Measurements from ENCODE around the gene MRPS5. TPM values are rescaled to one million over a fixed set of nuclear protein-coding genes. Genes with fewer than 3 reads are reported as not detected.

MRPS5 gene
- total RNA-seq, 6 experiments from 2014 or later = 36.1 to 52.1 (median 47.9) TPM

DNA sequence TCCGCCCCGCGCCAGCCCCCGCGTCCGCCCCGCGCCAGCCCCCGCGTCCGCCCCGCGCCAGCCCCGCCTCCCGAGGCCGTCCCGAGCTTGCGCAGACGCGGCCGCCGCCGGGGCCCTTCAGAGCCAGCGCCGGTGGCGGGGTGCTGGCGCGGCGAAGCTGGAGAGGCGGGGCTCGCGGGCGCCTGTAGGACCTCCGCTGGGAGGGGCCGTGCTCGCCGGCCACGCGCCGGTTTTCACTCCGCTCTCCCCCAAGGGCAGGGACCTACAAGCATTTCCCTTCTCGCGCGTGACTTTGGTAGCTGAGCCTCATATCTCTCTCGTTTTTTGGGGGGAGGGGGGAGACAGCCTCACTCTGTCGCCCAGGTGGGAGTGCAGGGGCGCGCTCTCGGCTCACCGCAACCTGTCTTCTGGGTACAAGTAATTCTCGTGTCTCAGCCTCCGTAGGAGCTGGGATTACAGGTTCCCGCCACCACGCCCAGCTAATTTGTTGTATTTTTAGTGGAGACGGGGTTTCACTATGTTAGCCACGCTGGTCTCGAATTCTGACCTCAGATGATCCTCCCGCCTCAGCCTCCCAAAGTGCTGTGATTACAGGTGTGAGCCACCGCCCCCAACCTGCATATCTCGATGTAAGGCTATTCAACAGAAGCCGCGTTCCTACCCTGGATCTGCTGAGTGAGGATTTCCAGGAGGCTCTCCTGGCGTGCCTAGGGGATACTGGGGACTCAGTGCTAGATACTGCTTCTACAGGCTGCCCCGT is 38.3 kb upstream of the MRPS5 start, which contains the start of gene ZNF514:
ZNF514 (minus strand) TSS at position 159 of the 760 bp plus-strand sequence. CDS start 6,595 bp downstream, outside the sequence.
- H3K27ac ChIP-seq = peak within 1 kb of the TSS; percentile 15 to 54 (median 40)
- H3K4me3 ChIP-seq = peak within 1 kb of the TSS; percentile 60 to 70 (median 66)
- intact Hi-C loops (cut with DNase I) = no loop called here
- H3K4me1 ChIP-seq = peaks cover 0 to 16% (median 0%) of the 10 kb centered on the region in 4 donors
- 32% methylated on average over 3 of the region's 64 CpGs for whole genome bisulfite sequencing (ENCODE audit: insufficient coverage, low coverage, low lambda C conversion rate, missing lambda C conversion rate)
- TF ChIP-seq, protein P1, sequence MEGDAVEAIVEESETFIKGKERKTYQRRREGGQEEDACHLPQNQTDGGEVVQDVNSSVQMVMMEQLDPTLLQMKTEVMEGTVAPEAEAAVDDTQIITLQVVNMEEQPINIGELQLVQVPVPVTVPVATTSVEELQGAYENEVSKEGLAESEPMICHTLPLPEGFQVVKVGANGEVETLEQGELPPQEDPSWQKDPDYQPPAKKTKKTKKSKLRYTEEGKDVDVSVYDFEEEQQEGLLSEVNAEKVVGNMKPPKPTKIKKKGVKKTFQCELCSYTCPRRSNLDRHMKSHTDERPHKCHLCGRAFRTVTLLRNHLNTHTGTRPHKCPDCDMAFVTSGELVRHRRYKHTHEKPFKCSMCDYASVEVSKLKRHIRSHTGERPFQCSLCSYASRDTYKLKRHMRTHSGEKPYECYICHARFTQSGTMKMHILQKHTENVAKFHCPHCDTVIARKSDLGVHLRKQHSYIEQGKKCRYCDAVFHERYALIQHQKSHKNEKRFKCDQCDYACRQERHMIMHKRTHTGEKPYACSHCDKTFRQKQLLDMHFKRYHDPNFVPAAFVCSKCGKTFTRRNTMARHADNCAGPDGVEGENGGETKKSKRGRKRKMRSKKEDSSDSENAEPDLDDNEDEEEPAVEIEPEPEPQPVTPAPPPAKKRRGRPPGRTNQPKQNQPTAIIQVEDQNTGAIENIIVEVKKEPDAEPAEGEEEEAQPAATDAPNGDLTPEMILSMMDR (IDR thresholded peaks at IDR 0.05) = no peak
- peak; percentile 26 for TF ChIP-seq POLR2A (IDR thresholded peaks at IDR 0.05)
- ATAC-seq (peak; percentile 95 to 97 (median 96)), DNase-seq (peak; percentile 79 to 84 (median 82))
- no peaks in the 10 kb centered on the region for H3K27me3 ChIP-seq
- H3K36me3 ChIP-seq = peaks cover 0 to 3% (median 1%) of the 10 kb centered on the region in 4 donors
- H3K9me3 ChIP-seq = peaks cover 0 to 3% (median 0%) of the 10 kb centered on the region in 4 donors

DNA sequence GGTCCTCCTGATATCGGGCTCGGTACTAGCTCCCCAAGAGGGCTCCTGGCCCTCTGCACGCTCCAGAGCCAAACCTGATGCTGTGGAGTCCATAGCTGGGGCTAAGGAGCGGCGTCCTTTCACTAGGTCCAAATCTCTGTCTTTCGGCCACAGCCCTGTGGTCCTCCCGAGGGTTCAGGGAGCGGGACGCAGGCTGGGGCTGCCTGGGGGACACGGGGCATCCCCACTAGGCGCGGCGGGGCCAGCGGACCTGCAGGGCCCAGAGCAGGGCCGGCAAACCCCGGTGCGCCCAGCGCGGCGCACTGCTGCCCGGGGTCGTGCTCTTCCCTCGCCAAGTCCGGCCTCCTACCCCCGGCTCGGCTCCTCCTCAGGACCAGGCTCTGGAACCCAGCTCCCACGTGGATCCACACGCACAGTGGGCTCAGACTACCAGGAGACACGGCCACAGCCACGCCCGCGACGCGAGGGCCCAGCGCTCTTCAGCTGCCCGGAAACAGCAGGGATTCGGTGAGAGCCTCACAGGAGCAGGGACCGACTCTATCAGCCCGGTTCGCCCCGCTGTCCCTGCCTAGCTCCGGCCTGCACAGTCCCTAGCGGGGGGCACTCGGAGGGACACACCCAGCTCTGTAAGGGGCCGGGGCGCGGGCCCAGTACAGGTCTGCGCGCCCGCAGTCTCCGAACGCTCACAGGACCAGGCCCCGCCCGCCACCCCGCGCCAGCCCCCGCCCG is 37.4 kb upstream of the MRPS5 start:
- peak; percentile 48 to 66 (median 63) for DNase-seq
- Histone ChIP-seq H3K27ac (peak overlapping the region; percentile 15 to 54 (median 40)), H3K4me3 (peak overlapping the region; percentile 60 to 70 (median 66)), H3K36me3 (peaks cover 0 to 3% (median 1%) of the 10 kb centered on the region in 4 donors), H3K4me1 (peaks cover 0 to 8% (median 0%) of the 10 kb centered on the region in 4 donors), H3K9me3 (peaks cover 0 to 3% (median 0%) of the 10 kb centered on the region in 4 donors), H3K27me3 (no peaks in the 10 kb centered on the region)
- WGBS (ENCODE audit: insufficient coverage, low coverage, low lambda C conversion rate, missing lambda C conversion rate) = 11% methylated on average over 3 of the region's 58 CpGs
- peak; percentile 61 to 70 (median 64) for ATAC-seq
- TF ChIP-seq, protein P1 (IDR thresholded peaks at IDR 0.05) = no peak
- no peak for TF ChIP-seq POLR2A (IDR thresholded peaks at IDR 0.05)
- intact Hi-C loops (cut with DNase I) = no loop called here

DNA sequence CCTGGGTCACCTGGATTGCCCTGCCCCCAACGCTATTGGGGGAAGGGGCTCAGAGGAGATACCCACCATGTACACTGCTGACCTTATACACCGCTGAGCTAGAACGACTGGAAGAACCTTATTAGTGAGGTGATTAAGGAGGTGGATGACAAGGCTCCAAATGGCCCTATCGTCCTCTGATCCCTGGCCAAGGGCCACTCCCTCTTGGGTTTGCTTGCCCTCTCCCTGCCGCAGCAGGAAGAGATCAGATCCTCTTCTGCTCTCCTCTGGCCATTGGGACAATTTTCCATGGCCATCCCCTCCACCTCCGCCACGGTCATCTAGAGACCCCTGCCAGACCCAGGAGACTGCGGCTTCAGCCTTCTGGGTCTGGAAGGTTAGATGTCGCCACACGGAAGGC is 36.8 kb upstream of the MRPS5 start:
- Histone ChIP-seq H3K27me3 (no peaks in the 10 kb centered on the region), H3K27ac (no peak overlapping the region), H3K9me3 (peaks cover 0 to 3% (median 0%) of the 10 kb centered on the region in 4 donors), H3K4me3 (peak overlapping the region; percentile 60 to 70 (median 66)), H3K4me1 (peaks cover 0 to 7% (median 0%) of the 10 kb centered on the region in 4 donors), H3K36me3 (peaks cover 0 to 3% (median 1%) of the 10 kb centered on the region in 4 donors)
- intact Hi-C loops (cut with DNase I) = no loop called here
- WGBS (ENCODE audit: insufficient coverage, low coverage, low lambda C conversion rate, missing lambda C conversion rate) = 92% methylated on average over 3 of the region's 10 CpGs
- no peak for ATAC-seq
- TF ChIP-seq, protein P1 (IDR thresholded peaks at IDR 0.05) = no peak
- no peak for TF ChIP-seq POLR2A (IDR thresholded peaks at IDR 0.05)
- DNase-seq = no peak

DNA sequence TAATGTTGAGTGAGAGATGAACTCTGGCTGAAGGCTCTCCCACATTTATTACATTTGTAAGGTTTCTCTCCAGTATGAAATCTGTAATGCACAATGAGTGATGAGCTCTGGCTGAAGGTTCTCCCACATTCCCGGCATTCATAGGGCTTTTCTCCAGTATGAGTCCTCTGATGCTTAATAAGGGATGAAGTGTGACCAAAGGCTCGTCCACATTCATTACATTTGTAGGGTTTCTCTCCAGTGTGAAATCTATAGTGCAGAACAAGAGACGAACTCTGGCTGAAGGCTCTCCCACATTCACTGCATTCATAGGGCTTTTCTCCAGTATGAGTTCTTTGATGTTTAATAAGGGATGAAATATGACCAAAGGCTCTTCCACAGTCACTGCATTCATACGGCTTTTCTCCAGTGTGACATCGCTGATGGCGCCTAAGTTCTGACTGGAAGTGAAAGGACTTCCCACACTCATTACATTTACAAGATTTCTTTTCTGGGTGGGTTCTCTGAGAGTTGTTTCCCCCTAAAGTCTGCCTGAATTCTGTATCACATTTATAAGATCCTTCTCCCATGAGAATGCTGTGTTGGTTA is 27.9 kb upstream of the MRPS5 start:
- Histone ChIP-seq H3K9me3 (peaks cover 10 to 49% (median 28%) of the 10 kb centered on the region in 4 donors), H3K27me3 (no peaks in the 10 kb centered on the region), H3K4me3 (no peak overlapping the region), H3K4me1 (no peaks in the 10 kb centered on the region), H3K27ac (no peak overlapping the region), H3K36me3 (peaks cover 0 to 19% (median 9%) of the 10 kb centered on the region in 4 donors)
- intact Hi-C loops (cut with DNase I) = no loop called here
- no peak for DNase-seq
- TF ChIP-seq, protein P1 (IDR thresholded peaks at IDR 0.05) = no peak
- no peak for TF ChIP-seq POLR2A (IDR thresholded peaks at IDR 0.05)
- no peak for ATAC-seq
- WGBS (ENCODE audit: insufficient coverage, low coverage, low lambda C conversion rate, missing lambda C conversion rate) = 81% methylated on average over 3 of the region's 6 CpGs

Data from right lobe of liver (tissue), 6 donors.